ENCODE measurements around the gene ATF1. TPM values are rescaled to one million over a fixed set of nuclear protein-coding genes. Genes with fewer than 3 reads are reported as not detected.

The ATF1 gene
- total RNA-seq, result 10 to 100 TPM; 16.6 to 29.1 (median 21.1) TPM

DNA sequence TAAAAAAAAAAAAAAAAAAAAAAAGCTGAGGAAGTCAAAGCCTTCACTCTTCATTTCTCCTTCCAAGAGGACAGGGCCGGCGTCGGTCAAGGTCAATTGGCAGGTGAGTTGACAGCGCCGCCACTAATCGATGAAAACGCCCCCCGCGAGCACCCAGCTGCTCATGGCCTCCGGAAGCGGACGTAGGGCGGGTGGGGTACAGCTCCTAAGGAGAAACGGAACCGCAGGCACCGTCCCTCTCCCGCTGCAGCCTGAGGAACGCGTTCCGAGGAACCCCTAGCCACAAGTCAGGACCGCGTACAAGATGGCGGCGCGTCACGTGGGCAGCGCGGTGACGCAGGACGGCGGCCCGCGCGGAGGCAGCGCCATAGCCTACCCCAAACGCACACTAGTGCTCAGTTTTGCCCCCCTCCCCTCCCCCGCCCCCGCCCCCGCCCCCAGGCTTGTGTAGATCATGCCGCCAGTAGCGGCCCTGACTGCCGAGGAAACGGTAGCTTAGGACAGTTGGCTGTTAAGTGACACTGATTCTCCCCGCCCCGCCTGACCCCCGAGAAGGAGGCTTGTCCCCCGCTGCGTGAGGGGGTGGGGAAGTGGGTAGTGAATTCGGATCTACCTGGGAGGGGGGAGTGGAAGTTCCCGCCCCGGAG is at the start of gene ATF1:
Gene ATF1 (plus strand): TSS at position 463 of the 647 bp plus-strand sequence. CDS start 16,045 bp downstream, outside the sequence.
- WGBS, result under 1% methylated on average over 28 of the region's 51 CpGs
- no peaks in the 10 kb centered on the region for H3K9me3 ChIP-seq
- peaks cover 21 to 47% (median 43%) of the 10 kb centered on the region in 4 donors for H3K4me1 ChIP-seq
- H3K4me3 ChIP-seq, result peak within 1 kb of the TSS; percentile 88 to 100 (median 97)
- peak within 1 kb of the TSS; percentile 98 to 99 (median 98) for H3K27ac ChIP-seq (replicated peaks in 1 of 4)
- TF ChIP-seq, protein P1, sequence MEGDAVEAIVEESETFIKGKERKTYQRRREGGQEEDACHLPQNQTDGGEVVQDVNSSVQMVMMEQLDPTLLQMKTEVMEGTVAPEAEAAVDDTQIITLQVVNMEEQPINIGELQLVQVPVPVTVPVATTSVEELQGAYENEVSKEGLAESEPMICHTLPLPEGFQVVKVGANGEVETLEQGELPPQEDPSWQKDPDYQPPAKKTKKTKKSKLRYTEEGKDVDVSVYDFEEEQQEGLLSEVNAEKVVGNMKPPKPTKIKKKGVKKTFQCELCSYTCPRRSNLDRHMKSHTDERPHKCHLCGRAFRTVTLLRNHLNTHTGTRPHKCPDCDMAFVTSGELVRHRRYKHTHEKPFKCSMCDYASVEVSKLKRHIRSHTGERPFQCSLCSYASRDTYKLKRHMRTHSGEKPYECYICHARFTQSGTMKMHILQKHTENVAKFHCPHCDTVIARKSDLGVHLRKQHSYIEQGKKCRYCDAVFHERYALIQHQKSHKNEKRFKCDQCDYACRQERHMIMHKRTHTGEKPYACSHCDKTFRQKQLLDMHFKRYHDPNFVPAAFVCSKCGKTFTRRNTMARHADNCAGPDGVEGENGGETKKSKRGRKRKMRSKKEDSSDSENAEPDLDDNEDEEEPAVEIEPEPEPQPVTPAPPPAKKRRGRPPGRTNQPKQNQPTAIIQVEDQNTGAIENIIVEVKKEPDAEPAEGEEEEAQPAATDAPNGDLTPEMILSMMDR (IDR thresholded peaks at IDR 0.05), result peak in 1 of 3 experiments; percentile 26
- TF ChIP-seq POLR2AphosphoS5 (IDR thresholded peaks at IDR 0.05) (peak; percentile 95 to 96), EP300 (IDR thresholded peaks at IDR 0.05) (no peak), POLR2A (IDR thresholded peaks at IDR 0.05; ENCODE audit: low read depth) (peak; percentile 75)
- H3K27me3 ChIP-seq, result no peaks in the 10 kb centered on the region
- no peaks in the 10 kb centered on the region for H3K36me3 ChIP-seq
- DNase-seq (ENCODE audit: extremely low spot score), result peak; percentile 98
- intact Hi-C loops (cut with DNase I), result loop anchor here (2.0 kb wide), 1 partner anchor 223 kb away; no protein-coding TSS in a partner anchor

DNA sequence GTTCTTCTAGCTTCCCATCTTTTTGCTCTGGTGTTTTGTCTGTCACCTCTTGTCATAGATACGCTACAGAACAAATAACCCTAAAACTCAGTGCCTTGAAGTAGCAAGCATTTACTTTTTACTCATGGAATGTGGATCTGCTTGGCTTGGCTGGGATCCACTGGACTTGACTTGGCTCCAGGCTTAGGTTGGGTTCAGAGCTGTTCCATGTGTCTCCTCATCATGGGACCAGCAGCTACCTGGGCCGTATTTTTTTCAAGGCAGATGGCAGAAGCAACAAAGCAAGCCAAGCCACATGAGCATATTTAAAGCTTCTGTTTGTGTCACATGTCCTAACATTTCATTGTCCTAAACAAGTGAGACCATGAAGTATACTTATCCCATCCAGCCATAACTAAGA is 48.7 kb upstream of the ATF1 start:
- H3K4me3 ChIP-seq, result no peak overlapping the region
- 45% methylated on average over 2 of the region's 2 CpGs for WGBS
- no peaks in the 10 kb centered on the region for H3K27me3 ChIP-seq
- H3K4me1 ChIP-seq, result peaks cover 5 to 23% (median 17%) of the 10 kb centered on the region in 4 donors
- H3K27ac ChIP-seq (replicated peaks in 1 of 4), result peak overlapping the region in 1 of 4 donors; percentile 4
- peaks cover 5 to 95% (median 47%) of the 10 kb centered on the region in 4 donors for H3K36me3 ChIP-seq
- intact Hi-C loops (cut with DNase I), result loop anchor here (10.0 kb wide), 1 partner anchor 210 kb away; the partner anchor contains the start of gene DIP2B
- no peak for DNase-seq (ENCODE audit: extremely low spot score)
- TF ChIP-seq EP300 (IDR thresholded peaks at IDR 0.05), result no peak
- no peak for TF ChIP-seq POLR2A (IDR thresholded peaks at IDR 0.05; ENCODE audit: low read depth)
- no peak for TF ChIP-seq POLR2AphosphoS5 (IDR thresholded peaks at IDR 0.05)
- TF ChIP-seq, protein P1 (IDR thresholded peaks at IDR 0.05), result no peak
- no peaks in the 10 kb centered on the region for H3K9me3 ChIP-seq

DNA sequence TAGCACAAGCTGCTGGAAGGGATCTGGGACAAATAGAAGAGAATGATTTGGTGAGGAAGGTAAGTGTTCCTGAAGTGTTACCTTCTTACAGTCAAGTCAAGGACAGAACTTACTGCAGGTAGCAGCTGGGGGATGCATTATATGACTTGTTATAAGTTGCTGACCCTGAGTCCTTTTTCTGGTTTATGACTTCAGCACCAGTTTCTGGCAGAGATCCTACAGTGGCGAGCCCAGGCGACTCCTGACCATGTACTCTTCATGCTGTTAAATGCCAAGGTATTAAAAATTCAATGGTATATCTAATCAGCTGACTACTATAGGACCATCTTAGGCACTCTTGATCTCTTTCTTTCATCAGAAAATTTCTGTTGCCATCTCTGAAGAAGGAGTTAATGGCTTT is 45.1 kb upstream of the ATF1 start:
- Histone ChIP-seq H3K9me3 (no peaks in the 10 kb centered on the region), H3K27ac (replicated peaks in 1 of 4) (no peak overlapping the region), H3K4me1 (peaks cover 0 to 11% (median 9%) of the 10 kb centered on the region in 4 donors), H3K27me3 (no peaks in the 10 kb centered on the region), H3K36me3 (peaks cover 24 to 97% (median 64%) of the 10 kb centered on the region in 4 donors), H3K4me3 (no peak overlapping the region)
- intact Hi-C loops (cut with DNase I), result loop anchor here (10.0 kb wide), 1 partner anchor 214 kb away; the partner anchor contains the start of gene DIP2B
- 100% methylated on average over 2 of the region's 2 CpGs for WGBS
- TF ChIP-seq, protein P1 (IDR thresholded peaks at IDR 0.05), result no peak
- TF ChIP-seq POLR2A (IDR thresholded peaks at IDR 0.05; ENCODE audit: low read depth), result no peak
- no peak for TF ChIP-seq POLR2AphosphoS5 (IDR thresholded peaks at IDR 0.05)
- no peak for TF ChIP-seq EP300 (IDR thresholded peaks at IDR 0.05)
- DNase-seq (ENCODE audit: extremely low spot score), result no peak

DNA sequence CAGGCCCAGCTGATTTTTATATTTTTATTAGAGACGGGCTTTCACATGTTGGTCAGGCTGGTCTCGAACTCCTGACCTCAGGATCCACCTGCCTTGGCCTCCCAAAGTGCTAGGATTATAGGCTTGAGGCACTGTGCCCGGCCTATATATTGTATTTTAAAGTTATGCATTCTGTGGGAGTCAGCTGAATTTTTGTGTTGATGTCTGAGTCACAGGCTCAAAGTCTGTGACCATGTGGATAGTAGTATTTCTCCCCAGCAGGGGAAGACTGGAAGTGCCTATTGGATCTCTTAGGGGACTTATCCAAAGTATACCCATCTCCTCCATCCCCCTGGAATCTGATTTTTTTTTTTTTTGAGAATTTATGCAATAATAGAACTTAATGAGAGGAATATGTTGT is 43.8 kb upstream of the ATF1 start:
- WGBS, result 81% methylated on average over 3 of the region's 3 CpGs
- peaks cover 35 to 97% (median 67%) of the 10 kb centered on the region in 4 donors for H3K36me3 ChIP-seq
- TF ChIP-seq, protein P1 (IDR thresholded peaks at IDR 0.05), result no peak
- TF ChIP-seq POLR2A (IDR thresholded peaks at IDR 0.05; ENCODE audit: low read depth) (no peak), POLR2AphosphoS5 (IDR thresholded peaks at IDR 0.05) (no peak), EP300 (IDR thresholded peaks at IDR 0.05) (no peak)
- no peak for DNase-seq (ENCODE audit: extremely low spot score)
- no peak overlapping the region for H3K27ac ChIP-seq (replicated peaks in 1 of 4)
- intact Hi-C loops (cut with DNase I), result no loop called here
- peaks cover 0 to 14% (median 4%) of the 10 kb centered on the region in 4 donors for H3K4me1 ChIP-seq
- no peaks in the 10 kb centered on the region for H3K9me3 ChIP-seq
- H3K4me3 ChIP-seq, result no peak overlapping the region
- no peaks in the 10 kb centered on the region for H3K27me3 ChIP-seq
